Body of pancreas (tissue), 4 donors: ENCODE data around the gene SEC62. TPM values are rescaled to one million over a fixed set of nuclear protein-coding genes. Genes with fewer than 3 reads are reported as not detected.

Experiments used
- ATAC-seq: fragments of 150-250 bp; one replicate; pipeline ENCODE4 v1.9.1; 2016
- DNase-seq, 4 donors: peaks; one replicate each; pipeline ENCODE4 v3.0.0-alpha.2; 2019
- H3K27ac ChIP-seq, 4 donors: fragments of 200-600 bp; sonication (generic); 1 replicate in 3 of 4; 2 replicates in 1 of 4; pipeline versions ENCODE4 v1.5.1 to v1.6.1; 2016 to 2019; ENCODE audit warnings: mild to moderate bottlenecking in 1 of 4, mixed read lengths in 1 of 4, moderate library complexity in 1 of 4
- H3K27me3 ChIP-seq, 2 donors: fragments of 200-600 bp; sonication (generic); one replicate each; pipeline ENCODE4 v1.6.0; 2016; ENCODE audit warnings: mild to moderate bottlenecking in 1 of 2
- H3K36me3 ChIP-seq, 2 donors: fragments of 200-600 bp; sonication (generic); replicated peaks in 1 of 2; 2 replicates each; pipeline ENCODE4 v1.5.1; 2016; ENCODE audit warnings: low read depth in 2 of 2; ENCODE audit not compliant: insufficient read depth in 1 of 2
- H3K4me1 ChIP-seq: fragments of 200-600 bp; sonication (generic); one replicate; pipeline ENCODE4 v1.6.0; 2016
- H3K4me3 ChIP-seq, 2 donors: fragments of 200-600 bp; sonication (generic); 1 replicate in 1 of 2; 2 replicates in 1 of 2; pipeline ENCODE4 v1.5.1; 2016 to 2019
- H3K9me3 ChIP-seq, 3 donors: fragments of 200-600 bp; sonication (generic); 1 replicate in 2 of 3; 2 replicates in 1 of 3; pipeline ENCODE4 v1.5.1; 2016
- CTCF ChIP-seq, 7 experiments: fragments of 450-650 bp in 4 of 7; fragments of 200-600 bp in 3 of 7; sonication (generic) in 3 of 7; IDR thresholded peaks; one replicate each; pipeline ENCODE4 v1.5.1; 2016 to 2019; ENCODE audit warnings: antibody characterized with exemption in 7 of 7
- POLR2A ChIP-seq, 3 donors: fragments of 450-650 bp; IDR thresholded peaks; one replicate each; pipeline ENCODE4 v1.6.1; 2016; ENCODE audit warnings: antibody characterized with exemption in 3 of 3, mild to moderate bottlenecking in 2 of 3
- WGBS, 2 donors: methylation state at CpG; one replicate each; pipeline ENCODE4 v1.1.5; 2017; 5-methylcytosine and 5-hydroxymethylcytosine counted together
- intact Hi-C: fragments of 100-400 bp; cut with DNase I; formaldehyde crosslinking; loops from one replicate; pipeline ENCODE4 v1.15.1; 2023
- total RNA-seq, 2 donors: library from RNA; depleted of rRNA; stranded (reverse); fragments of >200 nt; gene quantifications; one replicate each; pipeline ENCODE4 v1.1.0, GENCODE V29; 2016

The SEC62 gene
- total RNA-seq, 2 donors from 2014 or later, result 30.9 to 31.0 TPM

GRCh38 chr3:170043506-170043905 is 76.9 kb downstream of the SEC62 start:
- H3K4me1 ChIP-seq, result peaks cover 40% of the 10 kb centered on the region
- 78 to 87% methylated on average over 7 of the region's 7 CpGs for WGBS, 2 donors
- H3K27me3 ChIP-seq, result no peaks in the 10 kb centered on the region
- no peaks in the 10 kb centered on the region for H3K9me3 ChIP-seq
- intact Hi-C loops, result no loop called here
- ATAC-seq (no peak), DNase-seq (no peak)
- TF ChIP-seq POLR2A (IDR thresholded peaks at IDR 0.05) (no peak), CTCF (IDR thresholded peaks at IDR 0.05) (no peak)
- no peaks in the 10 kb centered on the region for H3K36me3 ChIP-seq
- H3K4me3 ChIP-seq, result no peak overlapping the region
- no peak overlapping the region for H3K27ac ChIP-seq

- Histone ChIP-seq H3K27me3 (no peaks in the 10 kb centered on the region), H3K4me3 (no peak overlapping the region)
- intact Hi-C loops, result no loop called here
These were observed 77.7 kb downstream of the SEC62 start for GRCh38 chr3:170044271-170044670.

GRCh38 chr3:170044795-170045244 is 78.2 kb downstream of the SEC62 start:
- Histone ChIP-seq H3K9me3 (no peaks in the 10 kb centered on the region), H3K4me3 (no peak overlapping the region), H3K4me1 (peaks cover 45% of the 10 kb centered on the region), H3K36me3 (no peaks in the 10 kb centered on the region), H3K27ac (peak overlapping the region in 2 of 4 donors; percentile 85 to 87), H3K27me3 (no peaks in the 10 kb centered on the region)
- peak in 1 of 4 donors; percentile 32 for DNase-seq
- intact Hi-C loops, result no loop called here
- TF ChIP-seq POLR2A (IDR thresholded peaks at IDR 0.05) (no peak), CTCF (IDR thresholded peaks at IDR 0.05) (no peak)
- 63 to 70% methylated on average over 8 of the region's 8 CpGs for WGBS, 2 donors
- ATAC-seq, result no peak

More at GRCh38 chr3:170044271-170044670, 77.7 kb downstream of the SEC62 start:
- WGBS, 2 donors, result 90 to 96% methylated on average over 8 of the region's 8 CpGs
- peak in 1 of 4 donors; percentile 20 for DNase-seq
- Histone ChIP-seq H3K36me3 (no peaks in the 10 kb centered on the region), H3K27ac (peak overlapping the region in 1 of 4 donors; percentile 87), H3K4me1 (peaks cover 45% of the 10 kb centered on the region), H3K9me3 (no peaks in the 10 kb centered on the region)
- ATAC-seq, result no peak
- TF ChIP-seq CTCF (IDR thresholded peaks at IDR 0.05) (no peak), POLR2A (IDR thresholded peaks at IDR 0.05) (no peak)

GRCh38 chr3:170046269-170047132 is 79.9 kb downstream of the SEC62 start:
- H3K27me3 ChIP-seq, result no peaks in the 10 kb centered on the region
- H3K27ac ChIP-seq, result peak overlapping the region; percentile 80 to 87 (median 84)
- TF ChIP-seq CTCF (IDR thresholded peaks at IDR 0.05), result no peak
- TF ChIP-seq POLR2A (IDR thresholded peaks at IDR 0.05), result no peak
- no peaks in the 10 kb centered on the region for H3K9me3 ChIP-seq
- no peak overlapping the region for H3K4me3 ChIP-seq
- ATAC-seq (peak; percentile 52), DNase-seq (peak in 3 of 4 donors; percentile 42 to 63 (median 53))
- H3K36me3 ChIP-seq, result no peaks in the 10 kb centered on the region
- intact Hi-C loops, result no loop called here
- H3K4me1 ChIP-seq, result peaks cover 62% of the 10 kb centered on the region
- WGBS, 2 donors, result 34 to 37% methylated on average over 5 of the region's 5 CpGs

- peak overlapping the region; percentile 80 to 87 (median 84) for H3K27ac ChIP-seq
- H3K4me1 ChIP-seq, result peaks cover 62% of the 10 kb centered on the region
- no peaks in the 10 kb centered on the region for H3K9me3 ChIP-seq
- H3K27me3 ChIP-seq, result no peaks in the 10 kb centered on the region
- WGBS, 2 donors, result 50 to 74% methylated on average over 3 of the region's 3 CpGs
- no peak for DNase-seq
- intact Hi-C loops, result no loop called here
- TF ChIP-seq CTCF (IDR thresholded peaks at IDR 0.05) (no peak), POLR2A (IDR thresholded peaks at IDR 0.05) (no peak)
- H3K4me3 ChIP-seq, result no peak overlapping the region
- H3K36me3 ChIP-seq, result no peaks in the 10 kb centered on the region
- no peak for ATAC-seq
These were observed 80.5 kb downstream of the SEC62 start for GRCh38 chr3:170047133-170047404.
